OCI-LY3 (cell line): ENCODE measurements around the gene ADAMTS2.

Experiments used
- H2AFZ ChIP-seq: fragments of 200-600, 300-600 bp; shearing (Covaris generic); 2 replicates; pipeline ENCODE4 v1.6.0; 2014; ENCODE audit warnings: antibody characterized with exemption, low read depth, low read length
- H3K27ac ChIP-seq: fragments of 200-600, 300-600 bp; sonication (generic); 2 replicates; pipeline ENCODE4 v1.5.1; 2014; ENCODE audit warnings: mild to moderate bottlenecking, low read length, moderate library complexity, mixed read lengths
- H3K27me3 ChIP-seq: fragments of 200-600, 300-600 bp; sonication (generic); 2 replicates; pipeline ENCODE4 v1.6.1; 2014; ENCODE audit warnings: low read depth, low read length, mixed read lengths
- H3K36me3 ChIP-seq: fragments of 200-600, 300-600 bp; sonication (generic); replicated peaks from 2 replicates; pipeline ENCODE3; 2014; ENCODE audit warnings: low read depth, low read length, mixed read lengths
- H3K4me1 ChIP-seq: fragments of 300-600, 200-600 bp; sonication (generic); 2 replicates; pipeline ENCODE4 v1.6.1; 2014; ENCODE audit warnings: low read length, mixed read lengths
- H3K4me2 ChIP-seq: fragments of 200-600, 300-600 bp; sonication (generic); 2 replicates; pipeline ENCODE4 v1.6.1; 2014; ENCODE audit warnings: low read length, mixed read lengths
- H3K4me3 ChIP-seq: fragments of 300-600, 200-600 bp; sonication (generic); 2 replicates; pipeline ENCODE4 v1.5.1; 2014; ENCODE audit warnings: antibody characterized with exemption, mild to moderate bottlenecking, low read length, moderate library complexity
- H3K79me2 ChIP-seq: fragments of 300-600, 200-600 bp; shearing (Covaris generic); 2 replicates; pipeline ENCODE4 v1.6.1; 2014; ENCODE audit warnings: mild to moderate bottlenecking, low read length, mixed read lengths
- H3K9ac ChIP-seq: fragments of 300-600, 200-600 bp; shearing (Covaris generic); 2 replicates; pipeline ENCODE4 v1.6.0; 2014; ENCODE audit warnings: mild to moderate bottlenecking, low read length, moderate library complexity
- H3K9me3 ChIP-seq: fragments of 200-600, 300-600 bp; shearing (Covaris generic); 2 replicates; pipeline ENCODE4 v1.6.1; 2014; ENCODE audit warnings: low read length, mixed read lengths; ENCODE audit not compliant: insufficient read depth
- H4K20me1 ChIP-seq: fragments of 200-600, 300-600 bp; sonication (generic); 2 replicates; pipeline ENCODE4 v1.6.1; 2016; ENCODE audit warnings: low read length, mixed read lengths; ENCODE audit not compliant: insufficient read depth
- CTCF ChIP-seq: fragments of 200-600, 300-600 bp; sonication (generic); IDR thresholded peaks from 2 replicates; pipeline ENCODE4 v1.5.1; 2014; ENCODE audit warnings: antibody characterized with exemption, low read length, low read depth
- EZH2phosphoT487 ChIP-seq: fragments of 200-600 bp; shearing (Covaris generic); IDR thresholded peaks from 2 replicates; pipeline ENCODE4 v1.6.1; 2018; ENCODE audit warnings: antibody characterized with exemption, mixed run types, low read depth

Gene ADAMTS2

DNA sequence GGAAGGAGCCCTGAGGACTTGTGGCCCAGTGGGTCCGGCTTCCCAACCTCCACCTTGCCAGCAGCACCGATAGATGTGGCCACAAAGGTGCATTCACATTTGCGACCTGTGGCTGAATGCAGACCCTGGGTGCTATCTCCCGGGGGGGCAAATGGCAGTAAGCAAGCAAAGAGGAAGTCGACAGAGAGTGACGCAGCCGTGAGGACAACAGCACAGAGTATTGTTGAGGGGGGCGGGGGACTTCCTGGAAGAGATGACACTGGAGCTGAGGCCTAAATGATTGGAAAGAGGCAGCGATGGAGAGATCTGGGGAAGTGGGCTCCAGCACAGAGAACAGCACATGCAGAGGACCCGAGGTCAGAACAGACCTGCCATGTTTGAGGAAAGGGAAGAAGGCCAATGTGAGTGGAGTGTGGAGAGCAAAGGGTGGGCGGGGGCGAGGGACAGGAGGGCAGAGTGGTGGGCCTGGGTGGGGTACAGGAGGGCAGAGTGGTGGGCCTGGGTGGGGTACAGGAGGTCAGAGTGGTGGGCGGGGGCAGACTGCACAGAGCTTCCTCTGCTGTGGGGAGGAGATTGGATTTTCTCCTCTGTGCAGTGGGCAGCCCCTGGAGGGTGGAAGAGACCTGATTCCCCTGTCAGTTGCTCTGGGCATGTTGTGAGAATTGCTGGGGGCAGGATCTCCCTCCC lies 42.6 kb downstream of the ADAMTS2 start:
- H3K4me3 ChIP-seq = no peak overlapping the region
- no peak for TF ChIP-seq CTCF
- H4K20me1 ChIP-seq = no peaks in the 10 kb centered on the region
- no peaks in the 10 kb centered on the region for H3K79me2 ChIP-seq
- H3K9ac ChIP-seq = no peak overlapping the region
- H3K27me3 ChIP-seq = no peaks in the 10 kb centered on the region
- no peak overlapping the region for H3K27ac ChIP-seq
- H3K4me2 ChIP-seq = no peak overlapping the region
- H3K4me1 ChIP-seq = no peaks in the 10 kb centered on the region
- no peak overlapping the region for H2AFZ ChIP-seq
- no peaks in the 10 kb centered on the region for H3K36me3 ChIP-seq
- no peaks in the 10 kb centered on the region for H3K9me3 ChIP-seq

GRCh38 chr5:179301796-179302195 lies 43.5 kb downstream of the ADAMTS2 start:
- no peak overlapping the region for H3K27ac ChIP-seq
- no peaks in the 10 kb centered on the region for H3K9me3 ChIP-seq
- no peak overlapping the region for H2AFZ ChIP-seq
- no peak for TF ChIP-seq CTCF
- no peak for TF ChIP-seq EZH2phosphoT487
- no peaks in the 10 kb centered on the region for H4K20me1 ChIP-seq
- no peaks in the 10 kb centered on the region for H3K27me3 ChIP-seq
- H3K4me3 ChIP-seq = no peak overlapping the region
- H3K4me1 ChIP-seq = no peaks in the 10 kb centered on the region
- no peak overlapping the region for H3K9ac ChIP-seq
- H3K4me2 ChIP-seq = no peak overlapping the region
- no peaks in the 10 kb centered on the region for H3K79me2 ChIP-seq
- no peaks in the 10 kb centered on the region for H3K36me3 ChIP-seq

GRCh38 chr5:179301376-179301775 lies 43.9 kb downstream of the ADAMTS2 start:
- no peak overlapping the region for H3K27ac ChIP-seq
- no peaks in the 10 kb centered on the region for H3K79me2 ChIP-seq
- no peaks in the 10 kb centered on the region for H3K4me1 ChIP-seq
- TF ChIP-seq EZH2phosphoT487 = no peak
- no peak for TF ChIP-seq CTCF
- H3K4me3 ChIP-seq = no peak overlapping the region
- no peaks in the 10 kb centered on the region for H3K36me3 ChIP-seq
- H3K9ac ChIP-seq = no peak overlapping the region
- no peak overlapping the region for H2AFZ ChIP-seq
- H3K27me3 ChIP-seq = no peaks in the 10 kb centered on the region
- H4K20me1 ChIP-seq = no peaks in the 10 kb centered on the region
- H3K4me2 ChIP-seq = no peak overlapping the region
- no peaks in the 10 kb centered on the region for H3K9me3 ChIP-seq

DNA sequence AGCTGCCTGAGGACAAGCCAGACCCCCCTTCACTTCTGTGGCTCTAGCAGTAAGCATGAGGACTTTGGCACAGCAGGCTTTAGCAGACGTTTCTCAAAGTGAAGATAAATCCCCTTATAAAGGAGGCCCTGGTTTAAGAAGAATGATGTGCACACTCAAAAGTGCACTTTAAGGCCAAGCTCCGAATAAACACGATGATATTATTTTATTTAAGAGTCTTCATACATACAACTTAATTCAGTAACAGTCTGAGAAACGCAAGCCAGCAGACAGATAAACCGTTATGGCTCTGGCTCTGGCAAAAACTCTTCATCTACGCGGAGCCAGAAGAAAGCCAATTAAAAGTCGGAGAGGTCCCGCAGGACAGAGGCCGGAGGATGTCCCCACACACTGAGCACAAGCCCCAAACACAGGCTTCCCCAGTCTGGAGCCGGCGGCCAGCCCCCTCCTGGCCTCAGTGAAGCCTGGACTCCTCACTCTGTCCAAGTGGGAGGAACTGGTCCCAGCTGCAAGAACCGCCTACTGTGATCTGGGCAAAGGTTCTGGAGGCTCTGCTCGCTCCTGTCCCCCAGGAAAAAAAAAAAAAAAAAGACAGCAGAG lies 44.6 kb downstream of the ADAMTS2 start:
- no peak overlapping the region for H3K9ac ChIP-seq
- H4K20me1 ChIP-seq = no peaks in the 10 kb centered on the region
- H3K27ac ChIP-seq = no peak overlapping the region
- H3K79me2 ChIP-seq = no peaks in the 10 kb centered on the region
- H3K4me2 ChIP-seq = no peak overlapping the region
- no peak overlapping the region for H3K4me3 ChIP-seq
- H3K4me1 ChIP-seq = no peaks in the 10 kb centered on the region
- no peaks in the 10 kb centered on the region for H3K9me3 ChIP-seq
- H3K36me3 ChIP-seq = no peaks in the 10 kb centered on the region
- no peak overlapping the region for H2AFZ ChIP-seq
- TF ChIP-seq CTCF (no peak), EZH2phosphoT487 (no peak)
- H3K27me3 ChIP-seq = no peaks in the 10 kb centered on the region
